Measurements from ENCODE around the gene CYTH3. TPM values are rescaled to one million over a fixed set of nuclear protein-coding genes. Genes with fewer than 3 reads are reported as not detected.
"Not testable (repeated sequence)": the region's sequence is repeated elsewhere in the genome, so short reads cannot be mapped to it uniquely, and the experiment has no call there.

CYTH3 gene
- total and polyA plus RNA-seq, 11 donors: 11.1 to 49.7 (median 22.1) TPM

GRCh38 chr7:6234384-6234783 is 38.0 kb downstream of the CYTH3 start:
- H3K36me3 ChIP-seq: no peaks in the 10 kb centered on the region
- TF ChIP-seq CTCF (IDR thresholded peaks at IDR 0.05) (no peak), POLR2A (IDR thresholded peaks at IDR 0.05) (no peak)
- H3K27me3 ChIP-seq: no peaks in the 10 kb centered on the region
- intact Hi-C loops (cut with DNase I): loop anchor here in 4 of 10 donors (5.0 kb wide), 2 partner anchors 33 to 38 kb away; partner anchors contain the start of gene CYTH3 (in 1 of the 4)
- H3K27ac ChIP-seq: no peak overlapping the region
- no peaks in the 10 kb centered on the region for H3K9me3 ChIP-seq
- peaks cover 2 to 88% (median 63%) of the 10 kb centered on the region in 12 donors for H3K4me1 ChIP-seq
- H3K4me3 ChIP-seq: no peak overlapping the region
- ATAC-seq (no peak), DNase-seq (peak in 1 of 5 donors; percentile 29)
- WGBS, 4 donors: 83 to 98% (median 89%) methylated on average over 6 of the region's 6 CpGs

- DNase-seq (peak; percentile 64 to 80 (median 76)), ATAC-seq (peak in 3 of 4 donors; percentile 32 to 72 (median 62))
- peak overlapping the region in 2 of 12 donors; percentile 7 to 25 for H3K4me3 ChIP-seq
- TF ChIP-seq POLR2A (IDR thresholded peaks at IDR 0.05) (peak in 1 of 2 donors; percentile 39), CTCF (IDR thresholded peaks at IDR 0.05) (no peak)
- H3K27ac ChIP-seq: peak overlapping the region in 9 of 12 donors; percentile 25 to 70 (median 58)
- intact Hi-C loops (cut with DNase I): loop anchor here in 4 of 10 donors (5.0 kb wide), 2 partner anchors 35 to 40 kb away; partner anchors contain the start of gene CYTH3 (in 1 of the 4)
- no peaks in the 10 kb centered on the region for H3K27me3 ChIP-seq
- WGBS, 4 donors: 50 to 60% (median 57%) methylated on average over 8 of the region's 8 CpGs
- H3K36me3 ChIP-seq: no peaks in the 10 kb centered on the region
- H3K4me1 ChIP-seq: peaks cover 5 to 97% (median 73%) of the 10 kb centered on the region in 12 donors
- H3K9me3 ChIP-seq: no peaks in the 10 kb centered on the region
Measured at GRCh38 chr7:6232534-6232933, 39.9 kb downstream of the CYTH3 start.

- DNase-seq (no peak), ATAC-seq (no peak)
- Histone ChIP-seq H3K4me3 (peak overlapping the region in 2 of 12 donors; percentile 7 to 25), H3K9me3 (no peaks in the 10 kb centered on the region), H3K36me3 (no peaks in the 10 kb centered on the region), H3K27me3 (no peaks in the 10 kb centered on the region), H3K4me1 (peaks cover 8 to 97% (median 74%) of the 10 kb centered on the region in 12 donors), H3K27ac (peak overlapping the region in 9 of 12 donors; percentile 25 to 70 (median 58))
- 48 to 62% (median 55%) methylated on average over 3 of the region's 3 CpGs for WGBS, 4 donors
- TF ChIP-seq CTCF (IDR thresholded peaks at IDR 0.05) (no peak), POLR2A (IDR thresholded peaks at IDR 0.05) (no peak)
- intact Hi-C loops (cut with DNase I): loop anchor here in 4 of 10 donors (5.0 kb wide), 2 partner anchors 35 to 40 kb away; partner anchors contain the start of gene CYTH3 (in 1 of the 4)
Measured at GRCh38 chr7:6232116-6232515, 40.3 kb downstream of the CYTH3 start.

GRCh38 chr7:6231184-6231583 is 41.2 kb downstream of the CYTH3 start:
- peaks cover 8 to 98% (median 74%) of the 10 kb centered on the region in 12 donors for H3K4me1 ChIP-seq
- ATAC-seq (no peak), DNase-seq (no peak)
- H3K27ac ChIP-seq: peak overlapping the region in 3 of 12 donors; percentile 24 to 41 (median 40)
- H3K9me3 ChIP-seq: no peaks in the 10 kb centered on the region
- no peak overlapping the region for H3K4me3 ChIP-seq
- no peaks in the 10 kb centered on the region for H3K36me3 ChIP-seq
- no peaks in the 10 kb centered on the region for H3K27me3 ChIP-seq
- WGBS, 4 donors: 64 to 72% (median 67%) methylated on average over 7 of the region's 7 CpGs
- TF ChIP-seq POLR2A (IDR thresholded peaks at IDR 0.05): no peak
- TF ChIP-seq CTCF (IDR thresholded peaks at IDR 0.05): no peak
- intact Hi-C loops (cut with DNase I): loop anchor here in 4 of 10 donors (5.0 kb wide), 2 partner anchors 36 to 41 kb away; partner anchors contain the start of gene CYTH3 (in 1 of the 4)

GRCh38 chr7:6229284-6229683 is 43.1 kb downstream of the CYTH3 start:
- not testable (repeated sequence) for H3K36me3 ChIP-seq, H3K9me3 ChIP-seq, ATAC-seq, DNase-seq, H3K27me3 ChIP-seq
- Histone ChIP-seq H3K4me3 (peak overlapping the region in 5 of 12 donors; percentile 6 to 32 (median 24)), H3K27ac (peak overlapping the region; percentile 40 to 78 (median 70)), H3K4me1 (peaks cover 8 to 100% (median 74%) of the 10 kb centered on the region in 12 donors)
- 57 to 76% (median 63%) methylated on average over 9 of the region's 9 CpGs for WGBS, 4 donors
- intact Hi-C loops (cut with DNase I): loop anchor here in 5 of 10 donors (2.0 to 10.0 kb wide), 7 partner anchors 20 to 67 kb away; partner anchors contain the start of gene CYTH3 (in 3 of the 5)
